ENCODE results near the gene PLD4.

Gene PLD4

DNA sequence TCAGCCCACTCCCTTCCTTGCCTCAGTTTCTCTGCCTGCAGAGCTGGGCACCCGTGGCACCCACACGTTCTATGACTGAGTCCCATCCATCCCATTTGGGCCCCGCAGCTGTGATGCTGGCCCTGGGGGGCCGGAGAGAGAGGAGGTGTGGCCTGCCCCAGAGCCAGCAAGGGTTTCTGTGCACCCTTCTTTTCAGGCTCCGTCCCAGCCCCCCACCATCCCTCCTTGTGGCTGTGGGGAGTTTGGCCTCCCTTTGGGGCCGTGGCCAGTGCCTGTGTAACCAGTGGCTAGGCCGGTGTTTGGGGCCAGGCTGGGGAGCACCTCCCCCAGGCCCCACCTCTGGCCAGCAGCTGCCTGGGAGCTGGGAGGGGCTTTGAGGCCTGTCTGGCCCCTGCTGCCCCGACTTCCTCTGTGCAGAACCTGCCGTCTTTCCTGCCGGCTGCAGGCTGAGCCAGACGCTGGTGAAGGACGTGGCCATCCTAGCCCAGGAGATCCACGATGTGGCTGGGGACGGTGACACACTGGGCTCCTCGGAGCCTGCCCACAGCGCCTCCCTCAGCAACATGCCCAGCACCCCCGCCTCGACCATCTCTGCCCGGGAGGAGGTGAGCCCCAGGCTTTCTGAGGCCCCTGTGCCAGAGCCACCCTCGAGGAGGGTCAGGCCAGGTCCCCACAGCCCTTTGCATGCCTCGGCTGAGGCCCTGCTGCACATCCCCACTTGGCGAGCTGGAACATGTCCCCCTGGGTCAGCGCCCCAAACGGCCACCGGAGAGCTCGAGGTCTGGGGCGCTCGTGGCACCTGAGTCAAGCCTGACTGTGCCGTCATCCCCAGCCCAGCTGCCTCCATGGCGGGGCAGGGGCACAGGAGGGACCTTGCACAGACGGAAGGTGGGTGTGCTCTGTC is 31.9 kb upstream of the PLD4 start:
- no peak overlapping the region for H3K4me3 ChIP-seq (ENCODE audit: low read depth, low read length)
- no peak for DNase-seq (ENCODE audit: low read depth)
- in situ Hi-C loops (cut with HindIII; ENCODE audit: low sequenced_read_pairs), result no loop called here
- TF ChIP-seq, protein P1, sequence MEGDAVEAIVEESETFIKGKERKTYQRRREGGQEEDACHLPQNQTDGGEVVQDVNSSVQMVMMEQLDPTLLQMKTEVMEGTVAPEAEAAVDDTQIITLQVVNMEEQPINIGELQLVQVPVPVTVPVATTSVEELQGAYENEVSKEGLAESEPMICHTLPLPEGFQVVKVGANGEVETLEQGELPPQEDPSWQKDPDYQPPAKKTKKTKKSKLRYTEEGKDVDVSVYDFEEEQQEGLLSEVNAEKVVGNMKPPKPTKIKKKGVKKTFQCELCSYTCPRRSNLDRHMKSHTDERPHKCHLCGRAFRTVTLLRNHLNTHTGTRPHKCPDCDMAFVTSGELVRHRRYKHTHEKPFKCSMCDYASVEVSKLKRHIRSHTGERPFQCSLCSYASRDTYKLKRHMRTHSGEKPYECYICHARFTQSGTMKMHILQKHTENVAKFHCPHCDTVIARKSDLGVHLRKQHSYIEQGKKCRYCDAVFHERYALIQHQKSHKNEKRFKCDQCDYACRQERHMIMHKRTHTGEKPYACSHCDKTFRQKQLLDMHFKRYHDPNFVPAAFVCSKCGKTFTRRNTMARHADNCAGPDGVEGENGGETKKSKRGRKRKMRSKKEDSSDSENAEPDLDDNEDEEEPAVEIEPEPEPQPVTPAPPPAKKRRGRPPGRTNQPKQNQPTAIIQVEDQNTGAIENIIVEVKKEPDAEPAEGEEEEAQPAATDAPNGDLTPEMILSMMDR (IDR thresholded peaks at IDR 0.05; ENCODE audit: low read depth, low read length, missing control alignments), result no peak

DNA sequence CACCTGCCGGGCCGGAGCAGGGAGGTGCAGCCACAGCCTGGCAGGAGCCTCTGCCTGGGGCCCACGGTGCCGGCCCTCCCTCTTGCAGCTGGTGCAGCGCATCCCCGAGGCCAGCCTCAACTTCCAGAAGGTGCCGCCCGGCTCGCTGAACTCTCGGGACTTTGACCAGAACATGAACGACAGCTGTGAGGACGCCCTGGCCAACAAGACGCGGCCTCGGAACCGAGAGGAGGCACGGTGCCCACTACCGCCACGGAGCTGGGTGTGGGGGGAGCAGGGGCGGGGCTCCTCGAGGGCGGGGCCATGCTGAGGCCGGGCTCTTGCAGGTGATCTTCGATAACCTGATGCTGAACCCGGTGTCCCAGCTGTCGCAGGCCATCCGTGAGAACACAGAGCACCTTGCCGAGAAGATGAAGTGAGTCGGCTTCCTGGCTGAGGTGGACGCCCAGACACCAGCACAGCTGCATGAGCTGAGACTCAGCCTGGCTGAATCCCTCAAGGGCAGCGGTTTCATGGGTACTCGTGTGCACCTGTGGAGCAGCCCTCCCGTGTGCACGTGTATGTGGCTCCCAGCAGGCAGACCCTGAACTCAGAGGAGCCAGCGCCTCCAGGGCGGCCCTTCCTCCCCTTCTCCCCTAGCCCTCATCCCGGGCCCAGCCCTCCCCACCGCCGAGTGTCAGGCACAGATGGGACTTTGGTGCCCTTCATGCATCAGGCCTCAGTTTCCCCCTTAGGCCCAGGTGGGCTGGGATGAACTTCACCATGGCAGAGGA is 31.1 kb upstream of the PLD4 start:
- in situ Hi-C loops (cut with HindIII; ENCODE audit: low sequenced_read_pairs), result no loop called here
- H3K4me3 ChIP-seq (ENCODE audit: low read depth, low read length), result no peak overlapping the region
- no peak for DNase-seq (ENCODE audit: low read depth)
- TF ChIP-seq, protein P1 (IDR thresholded peaks at IDR 0.05; ENCODE audit: low read depth, low read length, missing control alignments), result no peak

DNA sequence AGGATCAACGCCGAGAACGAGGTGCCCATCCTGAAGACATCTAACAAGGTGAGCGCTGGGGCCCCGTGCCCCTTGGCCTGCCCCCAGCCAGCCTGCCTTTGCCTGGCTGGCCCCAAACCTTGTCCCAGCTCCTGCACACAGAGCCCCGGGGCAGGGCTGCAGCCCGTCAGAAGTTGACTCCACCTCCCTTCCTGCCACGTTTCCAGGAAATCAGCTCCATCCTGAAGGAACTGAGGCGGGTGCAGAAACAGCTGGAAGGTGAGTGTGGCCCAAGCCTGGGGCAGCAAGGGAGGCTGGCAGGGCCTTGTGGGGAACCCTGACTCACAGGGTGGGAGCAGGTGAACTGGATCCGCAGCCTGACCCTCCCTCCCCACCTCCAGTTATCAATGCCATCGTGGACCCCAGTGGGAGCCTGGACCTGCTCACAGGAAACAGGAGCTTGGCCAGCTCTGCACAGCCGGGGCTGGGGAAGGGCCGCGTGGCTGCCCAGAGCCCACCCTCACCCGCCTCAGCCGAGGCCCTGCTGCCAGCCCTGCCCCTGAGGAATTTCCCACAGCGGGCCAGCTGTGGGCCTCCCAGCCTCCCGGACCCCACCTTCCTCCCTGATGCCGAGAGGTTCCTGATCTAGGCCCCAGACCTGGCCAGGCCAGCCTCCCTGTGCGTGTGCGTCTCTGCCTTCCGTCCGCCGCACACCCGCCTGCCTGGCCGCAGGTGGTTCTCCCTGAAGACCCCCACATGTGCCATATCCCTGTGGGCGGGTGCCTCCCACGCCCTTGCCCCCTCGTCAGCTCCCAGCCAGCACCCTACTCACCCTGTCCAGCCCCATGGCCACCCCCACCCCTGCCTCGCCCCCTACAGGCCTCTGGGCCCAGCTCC is 30.1 kb upstream of the PLD4 start:
- no peak for DNase-seq (ENCODE audit: low read depth)
- in situ Hi-C loops (cut with HindIII; ENCODE audit: low sequenced_read_pairs), result no loop called here
- no peak overlapping the region for H3K4me3 ChIP-seq (ENCODE audit: low read depth, low read length)
- TF ChIP-seq, protein P1 (IDR thresholded peaks at IDR 0.05; ENCODE audit: low read depth, low read length, missing control alignments), result no peak

DNA sequence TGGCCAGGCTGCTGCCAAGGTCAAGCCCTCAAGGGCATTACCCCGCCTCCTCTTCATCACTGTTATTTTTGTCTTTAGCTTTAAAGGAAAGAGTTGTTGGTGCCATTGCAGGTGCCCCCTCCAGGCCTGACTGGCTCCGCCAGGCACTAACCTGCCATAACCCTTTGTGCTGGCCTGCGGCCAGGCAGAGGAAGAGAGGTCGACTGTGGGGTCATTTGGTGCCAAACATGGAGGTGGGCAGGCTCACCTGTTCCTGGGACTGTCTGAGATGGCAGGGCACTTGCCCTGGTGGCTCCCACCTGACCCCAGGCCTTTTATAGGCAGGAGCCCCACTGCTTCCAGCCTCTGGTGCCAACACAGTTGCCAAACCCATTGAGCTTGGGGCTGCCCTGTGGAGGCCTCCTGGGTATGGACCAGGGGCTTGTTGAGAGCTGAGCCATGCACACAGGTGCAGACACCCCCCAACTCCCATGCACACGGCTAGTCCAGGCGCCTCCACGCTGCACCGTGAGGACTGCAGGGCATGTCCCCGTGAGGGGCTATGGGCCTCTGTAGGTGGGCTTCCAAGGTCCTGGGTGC is 29.4 kb upstream of the PLD4 start:
- TF ChIP-seq, protein P1 (IDR thresholded peaks at IDR 0.05; ENCODE audit: low read depth, low read length, missing control alignments), result no peak
- no peak overlapping the region for H3K4me3 ChIP-seq (ENCODE audit: low read depth, low read length)
- in situ Hi-C loops (cut with HindIII; ENCODE audit: low sequenced_read_pairs), result no loop called here
- no peak for DNase-seq (ENCODE audit: low read depth)

DNA sequence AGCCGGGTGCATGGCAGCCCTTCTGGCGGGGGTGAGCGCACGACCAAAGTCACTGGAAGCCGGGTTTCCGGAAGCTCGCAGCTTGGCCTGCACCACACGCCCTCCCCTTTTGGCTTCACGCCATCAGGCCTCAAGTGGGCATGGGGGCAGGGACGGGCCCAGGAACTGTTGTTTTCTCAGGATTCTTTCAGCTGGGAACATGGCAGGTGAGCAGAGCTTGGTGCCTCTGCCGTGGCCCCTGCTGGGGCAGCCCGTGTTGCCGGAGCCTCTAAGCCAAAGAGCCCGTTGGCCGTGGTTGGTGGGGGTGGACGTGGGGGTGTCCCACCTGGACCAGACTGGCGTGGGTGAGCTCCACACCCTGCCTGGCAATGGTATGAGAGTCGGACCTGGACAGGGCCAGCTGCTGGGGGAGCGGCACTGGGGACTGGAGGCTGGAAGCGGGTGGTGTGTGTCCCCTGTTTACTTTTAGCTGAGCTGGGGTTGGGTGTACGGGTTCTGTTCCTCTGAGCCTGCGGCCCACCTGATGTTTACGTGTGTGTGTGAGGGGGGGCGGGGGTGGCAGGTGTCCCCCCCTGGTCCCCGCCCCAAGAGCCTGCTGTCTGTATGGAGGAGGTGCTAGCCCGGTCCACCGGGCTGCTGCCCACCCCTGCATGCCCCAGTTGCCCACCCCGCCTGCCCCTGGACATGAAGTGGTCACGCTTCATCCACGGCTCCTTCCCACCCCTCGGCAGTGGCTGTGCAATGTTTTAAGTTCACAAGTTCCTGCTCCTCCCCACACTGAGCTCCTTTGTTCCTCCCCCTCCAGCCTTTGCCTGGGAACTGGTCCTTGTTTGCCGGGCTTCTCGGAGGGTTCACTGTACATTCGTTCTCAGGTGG is 28.7 kb upstream of the PLD4 start:
- no peak overlapping the region for H3K4me3 ChIP-seq (ENCODE audit: low read depth, low read length)
- in situ Hi-C loops (cut with HindIII; ENCODE audit: low sequenced_read_pairs), result no loop called here
- TF ChIP-seq, protein P1 (IDR thresholded peaks at IDR 0.05; ENCODE audit: low read depth, low read length, missing control alignments), result no peak
- no peak for DNase-seq (ENCODE audit: low read depth)

All from astrocyte of the cerebellum (primary cell).